ENCODE data around the gene ATP4A.

GRCh38 chr19:35566738-35567137, 3.3 kb upstream of the ATP4A start:
- TF ChIP-seq EP300 (conservative IDR thresholded peaks at IDR 0.05; ENCODE audit: poor library complexity, severe bottlenecking) = no peak
- TF ChIP-seq CTCF (IDR thresholded peaks at IDR 0.05; ENCODE audit: poor library complexity, severe bottlenecking) = no peak
- TF ChIP-seq, protein P1, sequence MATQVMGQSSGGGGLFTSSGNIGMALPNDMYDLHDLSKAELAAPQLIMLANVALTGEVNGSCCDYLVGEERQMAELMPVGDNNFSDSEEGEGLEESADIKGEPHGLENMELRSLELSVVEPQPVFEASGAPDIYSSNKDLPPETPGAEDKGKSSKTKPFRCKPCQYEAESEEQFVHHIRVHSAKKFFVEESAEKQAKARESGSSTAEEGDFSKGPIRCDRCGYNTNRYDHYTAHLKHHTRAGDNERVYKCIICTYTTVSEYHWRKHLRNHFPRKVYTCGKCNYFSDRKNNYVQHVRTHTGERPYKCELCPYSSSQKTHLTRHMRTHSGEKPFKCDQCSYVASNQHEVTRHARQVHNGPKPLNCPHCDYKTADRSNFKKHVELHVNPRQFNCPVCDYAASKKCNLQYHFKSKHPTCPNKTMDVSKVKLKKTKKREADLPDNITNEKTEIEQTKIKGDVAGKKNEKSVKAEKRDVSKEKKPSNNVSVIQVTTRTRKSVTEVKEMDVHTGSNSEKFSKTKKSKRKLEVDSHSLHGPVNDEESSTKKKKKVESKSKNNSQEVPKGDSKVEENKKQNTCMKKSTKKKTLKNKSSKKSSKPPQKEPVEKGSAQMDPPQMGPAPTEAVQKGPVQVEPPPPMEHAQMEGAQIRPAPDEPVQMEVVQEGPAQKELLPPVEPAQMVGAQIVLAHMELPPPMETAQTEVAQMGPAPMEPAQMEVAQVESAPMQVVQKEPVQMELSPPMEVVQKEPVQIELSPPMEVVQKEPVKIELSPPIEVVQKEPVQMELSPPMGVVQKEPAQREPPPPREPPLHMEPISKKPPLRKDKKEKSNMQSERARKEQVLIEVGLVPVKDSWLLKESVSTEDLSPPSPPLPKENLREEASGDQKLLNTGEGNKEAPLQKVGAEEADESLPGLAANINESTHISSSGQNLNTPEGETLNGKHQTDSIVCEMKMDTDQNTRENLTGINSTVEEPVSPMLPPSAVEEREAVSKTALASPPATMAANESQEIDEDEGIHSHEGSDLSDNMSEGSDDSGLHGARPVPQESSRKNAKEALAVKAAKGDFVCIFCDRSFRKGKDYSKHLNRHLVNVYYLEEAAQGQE (IDR thresholded peaks at IDR 0.05; ENCODE audit: borderline replicate concordance) = no peak
- TF ChIP-seq EZH2 (IDR thresholded peaks at IDR 0.05; ENCODE audit: borderline replicate concordance, insufficient read depth, low read length, poor library complexity, severe bottlenecking) = no peak
- TF ChIP-seq RAD21 (conservative IDR thresholded peaks at IDR 0.05) = no peak
